ENCODE measurements around the gene FES. TPM values are rescaled to one million over a fixed set of nuclear protein-coding genes. Genes with fewer than 3 reads are reported as not detected.

The FES gene
- polyA plus RNA-seq, 1 donor from 2014 or later, result not detected

DNA sequence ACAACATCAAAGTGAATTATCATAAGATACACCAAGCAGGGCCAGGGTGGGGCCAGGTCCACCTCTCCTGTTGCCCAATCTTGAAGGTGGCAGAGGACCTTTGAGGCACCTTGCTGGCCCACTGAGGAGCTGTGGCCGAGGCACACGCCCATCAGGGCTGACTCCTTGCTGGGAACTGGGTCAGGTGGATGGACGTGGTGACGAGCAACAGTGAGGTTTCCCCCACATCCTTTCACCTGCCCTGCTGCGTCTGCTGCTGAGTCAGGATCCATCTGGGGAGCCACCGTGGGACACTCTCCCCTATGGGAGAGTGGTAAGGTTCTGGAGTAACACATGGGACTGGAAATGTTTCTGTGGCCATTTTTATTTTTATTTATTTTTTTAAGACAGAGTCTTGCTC is 33.2 kb upstream of the FES start:
- H3K27ac ChIP-seq (ENCODE audit: low read length), result no peak overlapping the region
- no peaks in the 10 kb centered on the region for H3K79me2 ChIP-seq (replicated peaks; ENCODE audit: insufficient read depth, low read length)
- no peak for TF ChIP-seq EZH2 (IDR thresholded peaks at IDR 0.05; ENCODE audit: borderline replicate concordance, insufficient read depth, low read length, poor library complexity, severe bottlenecking)
- TF ChIP-seq, protein P1, sequence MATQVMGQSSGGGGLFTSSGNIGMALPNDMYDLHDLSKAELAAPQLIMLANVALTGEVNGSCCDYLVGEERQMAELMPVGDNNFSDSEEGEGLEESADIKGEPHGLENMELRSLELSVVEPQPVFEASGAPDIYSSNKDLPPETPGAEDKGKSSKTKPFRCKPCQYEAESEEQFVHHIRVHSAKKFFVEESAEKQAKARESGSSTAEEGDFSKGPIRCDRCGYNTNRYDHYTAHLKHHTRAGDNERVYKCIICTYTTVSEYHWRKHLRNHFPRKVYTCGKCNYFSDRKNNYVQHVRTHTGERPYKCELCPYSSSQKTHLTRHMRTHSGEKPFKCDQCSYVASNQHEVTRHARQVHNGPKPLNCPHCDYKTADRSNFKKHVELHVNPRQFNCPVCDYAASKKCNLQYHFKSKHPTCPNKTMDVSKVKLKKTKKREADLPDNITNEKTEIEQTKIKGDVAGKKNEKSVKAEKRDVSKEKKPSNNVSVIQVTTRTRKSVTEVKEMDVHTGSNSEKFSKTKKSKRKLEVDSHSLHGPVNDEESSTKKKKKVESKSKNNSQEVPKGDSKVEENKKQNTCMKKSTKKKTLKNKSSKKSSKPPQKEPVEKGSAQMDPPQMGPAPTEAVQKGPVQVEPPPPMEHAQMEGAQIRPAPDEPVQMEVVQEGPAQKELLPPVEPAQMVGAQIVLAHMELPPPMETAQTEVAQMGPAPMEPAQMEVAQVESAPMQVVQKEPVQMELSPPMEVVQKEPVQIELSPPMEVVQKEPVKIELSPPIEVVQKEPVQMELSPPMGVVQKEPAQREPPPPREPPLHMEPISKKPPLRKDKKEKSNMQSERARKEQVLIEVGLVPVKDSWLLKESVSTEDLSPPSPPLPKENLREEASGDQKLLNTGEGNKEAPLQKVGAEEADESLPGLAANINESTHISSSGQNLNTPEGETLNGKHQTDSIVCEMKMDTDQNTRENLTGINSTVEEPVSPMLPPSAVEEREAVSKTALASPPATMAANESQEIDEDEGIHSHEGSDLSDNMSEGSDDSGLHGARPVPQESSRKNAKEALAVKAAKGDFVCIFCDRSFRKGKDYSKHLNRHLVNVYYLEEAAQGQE (IDR thresholded peaks at IDR 0.05; ENCODE audit: borderline replicate concordance), result no peak
- no peak for TF ChIP-seq MXI1 (conservative IDR thresholded peaks at IDR 0.05; ENCODE audit: poor library complexity, severe bottlenecking)
- no peak for TF ChIP-seq POLR2AphosphoS5 (IDR thresholded peaks at IDR 0.05)
- TF ChIP-seq SMC3 (conservative IDR thresholded peaks at IDR 0.05; ENCODE audit: poor library complexity), result no peak
- TF ChIP-seq, protein P2, sequence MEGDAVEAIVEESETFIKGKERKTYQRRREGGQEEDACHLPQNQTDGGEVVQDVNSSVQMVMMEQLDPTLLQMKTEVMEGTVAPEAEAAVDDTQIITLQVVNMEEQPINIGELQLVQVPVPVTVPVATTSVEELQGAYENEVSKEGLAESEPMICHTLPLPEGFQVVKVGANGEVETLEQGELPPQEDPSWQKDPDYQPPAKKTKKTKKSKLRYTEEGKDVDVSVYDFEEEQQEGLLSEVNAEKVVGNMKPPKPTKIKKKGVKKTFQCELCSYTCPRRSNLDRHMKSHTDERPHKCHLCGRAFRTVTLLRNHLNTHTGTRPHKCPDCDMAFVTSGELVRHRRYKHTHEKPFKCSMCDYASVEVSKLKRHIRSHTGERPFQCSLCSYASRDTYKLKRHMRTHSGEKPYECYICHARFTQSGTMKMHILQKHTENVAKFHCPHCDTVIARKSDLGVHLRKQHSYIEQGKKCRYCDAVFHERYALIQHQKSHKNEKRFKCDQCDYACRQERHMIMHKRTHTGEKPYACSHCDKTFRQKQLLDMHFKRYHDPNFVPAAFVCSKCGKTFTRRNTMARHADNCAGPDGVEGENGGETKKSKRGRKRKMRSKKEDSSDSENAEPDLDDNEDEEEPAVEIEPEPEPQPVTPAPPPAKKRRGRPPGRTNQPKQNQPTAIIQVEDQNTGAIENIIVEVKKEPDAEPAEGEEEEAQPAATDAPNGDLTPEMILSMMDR (IDR thresholded peaks at IDR 0.05; ENCODE audit: poor library complexity, severe bottlenecking), result no peak
- TF ChIP-seq EP300 (conservative IDR thresholded peaks at IDR 0.05; ENCODE audit: poor library complexity, severe bottlenecking), result no peak
- TF ChIP-seq RAD21 (conservative IDR thresholded peaks at IDR 0.05), result no peak
- TF ChIP-seq TAF1 (IDR thresholded peaks at IDR 0.05; ENCODE audit: low read depth), result no peak
- no peaks in the 10 kb centered on the region for H3F3A ChIP-seq (ENCODE audit: insufficient read depth, low read length, poor library complexity, severe bottlenecking)
- no peaks in the 10 kb centered on the region for H3K9me2 ChIP-seq (ENCODE audit: insufficient read depth, low read length)
- no peaks in the 10 kb centered on the region for H3K36me3 ChIP-seq (ENCODE audit: insufficient read depth, low read length)
- H3K4me3 ChIP-seq (ENCODE audit: low read length), result no peak overlapping the region
- H2AFZ ChIP-seq (ENCODE audit: low read depth, low read length), result no peak overlapping the region
- no peaks in the 10 kb centered on the region for H4K20me1 ChIP-seq (ENCODE audit: insufficient read depth)
- H3K27me3 ChIP-seq (ENCODE audit: insufficient read depth, low read depth, low read length), result no peaks in the 10 kb centered on the region
- H3K4me2 ChIP-seq (ENCODE audit: low read length), result no peak overlapping the region
- H3K9ac ChIP-seq (ENCODE audit: low read length), result no peak overlapping the region
- H3K9me3 ChIP-seq (ENCODE audit: low read length), result no peaks in the 10 kb centered on the region

DNA sequence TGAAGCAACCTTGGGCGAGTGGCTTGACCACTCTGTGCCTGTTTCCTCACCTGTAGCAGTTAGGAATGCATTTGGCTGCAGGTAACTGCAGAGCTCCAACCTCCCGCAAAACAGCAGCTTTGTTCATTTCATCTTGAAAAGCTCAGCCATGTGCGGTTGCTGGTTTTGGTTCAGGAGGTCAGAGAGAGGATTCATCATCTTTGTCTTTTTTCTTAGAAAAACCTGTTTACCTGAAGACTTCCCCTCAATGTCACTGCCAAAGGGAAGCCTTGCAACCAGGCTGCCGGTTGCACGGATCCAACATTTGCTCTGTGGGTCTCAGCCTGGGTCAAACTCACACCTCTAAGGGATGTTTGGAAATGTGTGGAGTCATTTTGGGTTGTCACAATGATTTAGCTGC is 32.4 kb upstream of the FES start:
- no peaks in the 10 kb centered on the region for H4K20me1 ChIP-seq (ENCODE audit: insufficient read depth)
- no peaks in the 10 kb centered on the region for H3K36me3 ChIP-seq (ENCODE audit: insufficient read depth, low read length)
- H3K79me2 ChIP-seq (replicated peaks; ENCODE audit: insufficient read depth, low read length), result no peaks in the 10 kb centered on the region

More for the DNA sequence above, 32.4 kb upstream of the FES start:
- Histone ChIP-seq H3K27ac (ENCODE audit: low read length) (no peak overlapping the region), H3K4me3 (ENCODE audit: low read length) (no peak overlapping the region), H2AFZ (ENCODE audit: low read depth, low read length) (no peak overlapping the region), H3K9me2 (ENCODE audit: insufficient read depth, low read length) (no peaks in the 10 kb centered on the region), H3K9ac (ENCODE audit: low read length) (no peak overlapping the region), H3K9me3 (ENCODE audit: low read length) (no peaks in the 10 kb centered on the region), H3K4me2 (ENCODE audit: low read length) (no peak overlapping the region), H3K27me3 (ENCODE audit: insufficient read depth, low read depth, low read length) (no peaks in the 10 kb centered on the region), H3F3A (ENCODE audit: insufficient read depth, low read length, poor library complexity, severe bottlenecking) (no peaks in the 10 kb centered on the region)
- TF ChIP-seq MXI1 (conservative IDR thresholded peaks at IDR 0.05; ENCODE audit: poor library complexity, severe bottlenecking), result no peak
- TF ChIP-seq RAD21 (conservative IDR thresholded peaks at IDR 0.05), result no peak
- TF ChIP-seq POLR2AphosphoS5 (IDR thresholded peaks at IDR 0.05), result no peak
- TF ChIP-seq EZH2 (IDR thresholded peaks at IDR 0.05; ENCODE audit: borderline replicate concordance, insufficient read depth, low read length, poor library complexity, severe bottlenecking), result no peak
- TF ChIP-seq, protein P1 (IDR thresholded peaks at IDR 0.05; ENCODE audit: borderline replicate concordance), result no peak
- TF ChIP-seq TAF1 (IDR thresholded peaks at IDR 0.05; ENCODE audit: low read depth), result no peak
- TF ChIP-seq SMC3 (conservative IDR thresholded peaks at IDR 0.05; ENCODE audit: poor library complexity), result no peak
- TF ChIP-seq EP300 (conservative IDR thresholded peaks at IDR 0.05; ENCODE audit: poor library complexity, severe bottlenecking), result no peak
- TF ChIP-seq, protein P2 (IDR thresholded peaks at IDR 0.05; ENCODE audit: poor library complexity, severe bottlenecking), result no peak
